GM18867 (cell line): ENCODE data around the gene PRICKLE1.

Experiments used
- ATAC-seq: cut with Tn5 transposase; IDR thresholded peaks from one replicate; pipeline ENCODE4 v1.9.1; 2021; ENCODE audit warnings: mild to moderate bottlenecking, moderate library complexity; ENCODE audit not compliant: unreplicated experiment

Gene PRICKLE1

GRCh38 chr12:42463671-42464070 lies 125.9 kb downstream of the PRICKLE1 start:
- ATAC-seq: no peak

GRCh38 chr12:42462486-42462885 lies 127.1 kb downstream of the PRICKLE1 start:
- no peak for ATAC-seq

- no peak for ATAC-seq
Observed at GRCh38 chr12:42459336-42459847, 130.2 kb downstream of the PRICKLE1 start.

- ATAC-seq: no peak
Observed at GRCh38 chr12:42458575-42458974, 131.0 kb downstream of the PRICKLE1 start.

- no peak for ATAC-seq
Observed at GRCh38 chr12:42450248-42450647, 139.3 kb downstream of the PRICKLE1 start.

- ATAC-seq: no peak
Observed at GRCh38 chr12:42448841-42449240, 140.7 kb downstream of the PRICKLE1 start.

- no peak for ATAC-seq
Observed at GRCh38 chr12:42447371-42447786, 142.2 kb downstream of the PRICKLE1 start.

- ATAC-seq: no peak
Observed at GRCh38 chr12:42446761-42447160, 142.8 kb downstream of the PRICKLE1 start.

GRCh38 chr12:42445891-42446290 lies 143.7 kb downstream of the PRICKLE1 start:
- no peak for ATAC-seq

- ATAC-seq: no peak
Observed at GRCh38 chr12:42444192-42444943, 145.2 kb downstream of the PRICKLE1 start.

GRCh38 chr12:42442888-42443287 lies 146.7 kb downstream of the PRICKLE1 start:
- no peak for ATAC-seq

GRCh38 chr12:42442311-42442759 lies 147.2 kb downstream of the PRICKLE1 start:
- no peak for ATAC-seq

GRCh38 chr12:42440608-42441007 lies 148.9 kb downstream of the PRICKLE1 start:
- ATAC-seq: no peak

- no peak for ATAC-seq
Observed at GRCh38 chr12:42432517-42433140, 156.9 kb downstream of the PRICKLE1 start.

- ATAC-seq: no peak
Observed at GRCh38 chr12:42428850-42429249, 160.7 kb downstream of the PRICKLE1 start.

- no peak for ATAC-seq
Observed at GRCh38 chr12:42426746-42427145, 162.8 kb downstream of the PRICKLE1 start.

GRCh38 chr12:42422785-42423184 lies 166.8 kb downstream of the PRICKLE1 start:
- ATAC-seq: no peak

GRCh38 chr12:42421844-42422779 lies 167.4 kb downstream of the PRICKLE1 start:
- peak; percentile 93 for ATAC-seq

- ATAC-seq: no peak
Observed at GRCh38 chr12:42420395-42420794, 169.2 kb downstream of the PRICKLE1 start.

- ATAC-seq: no peak
Observed at GRCh38 chr12:42410340-42410739, 179.2 kb downstream of the PRICKLE1 start.

GRCh38 chr12:42409471-42409870 lies 180.1 kb downstream of the PRICKLE1 start:
- ATAC-seq: no peak
